Hepatocyte (in vitro differentiated cells): ENCODE results near the gene NOXA1.

Experiments used
- CTCF ChIP-seq: fragments of 200-600 bp; sonication (generic); IDR thresholded peaks from 2 replicates; pipeline ENCODE4 v1.5.1; 2016; ENCODE audit warnings: antibody characterized with exemption, mild to moderate bottlenecking; ENCODE audit not compliant: poor library complexity
- EZH2phosphoT487 ChIP-seq: fragments of 200-600 bp; sonication (generic); IDR thresholded peaks from one replicate; pipeline ENCODE4 v1.6.1; 2018; ENCODE audit warnings: antibody characterized with exemption, mild to moderate bottlenecking, low read depth, moderate library complexity; ENCODE audit not compliant: unreplicated experiment, severe bottlenecking

GRCh38 chr9:137454145-137454596 lies 31.0 kb downstream of the NOXA1 start:
- no peak for TF ChIP-seq CTCF
- no peak for TF ChIP-seq EZH2phosphoT487
